C4-2B (cell line): ENCODE measurements around the gene PACC1.

Source experiments
- H3K27ac ChIP-seq: fragments of 450-650 bp; 2 replicates; pipeline ENCODE4 v1.5.1; 2017
- CTCF ChIP-seq: fragments of 450-650 bp; conservative IDR thresholded peaks from 2 replicates; pipeline ENCODE4 v1.5.1; 2017; ENCODE audit warnings: mild to moderate bottlenecking
- ZFX ChIP-seq: fragments of 450-650 bp; IDR thresholded peaks from 2 replicates; pipeline ENCODE4 v1.6.1; 2017

The PACC1 gene

DNA sequence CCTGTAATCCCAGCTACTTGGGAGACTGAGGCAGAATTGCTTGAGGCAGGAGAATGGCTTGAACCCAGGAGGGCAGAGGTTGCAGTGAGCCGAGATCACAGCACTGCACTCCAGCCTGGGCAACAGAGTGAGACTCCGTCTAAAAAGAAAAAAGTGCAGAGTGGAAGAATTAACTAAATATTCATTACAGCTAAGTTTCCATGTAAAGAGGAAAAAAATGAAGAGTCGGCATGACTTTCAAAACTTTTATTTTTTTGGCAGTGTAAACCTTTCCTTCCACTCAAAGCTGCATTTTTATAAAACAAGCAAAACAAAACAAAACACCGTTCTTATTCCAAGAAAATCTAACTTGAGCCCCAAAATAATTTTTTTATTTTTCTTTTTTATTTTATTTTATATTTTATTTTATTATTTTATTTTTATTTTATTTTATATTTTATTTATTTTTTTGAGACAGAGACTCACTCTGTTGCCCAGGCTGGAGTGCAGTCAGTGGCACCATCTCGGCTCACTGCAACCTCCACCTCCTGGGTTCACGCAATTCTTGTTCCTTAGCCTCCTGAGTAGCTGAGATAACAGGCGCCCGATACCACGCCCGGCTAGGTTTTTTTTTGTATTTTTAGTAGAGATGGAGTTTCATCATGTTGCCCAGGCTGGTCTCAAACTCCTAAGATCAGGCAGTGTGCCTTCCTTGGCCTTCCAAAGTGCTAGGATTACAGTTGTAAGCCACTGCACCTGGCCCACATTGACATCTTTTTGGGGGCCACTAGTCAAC, 62.9 kb downstream of the PACC1 start:
- TF ChIP-seq ZFX: no peak
- TF ChIP-seq CTCF: no peak
- H3K27ac ChIP-seq: no peak overlapping the region

- H3K27ac ChIP-seq: no peak overlapping the region
- no peak for TF ChIP-seq CTCF
- no peak for TF ChIP-seq ZFX
These were observed 68.1 kb downstream of the PACC1 start for GRCh38 chr1:212346601-212347000.

DNA sequence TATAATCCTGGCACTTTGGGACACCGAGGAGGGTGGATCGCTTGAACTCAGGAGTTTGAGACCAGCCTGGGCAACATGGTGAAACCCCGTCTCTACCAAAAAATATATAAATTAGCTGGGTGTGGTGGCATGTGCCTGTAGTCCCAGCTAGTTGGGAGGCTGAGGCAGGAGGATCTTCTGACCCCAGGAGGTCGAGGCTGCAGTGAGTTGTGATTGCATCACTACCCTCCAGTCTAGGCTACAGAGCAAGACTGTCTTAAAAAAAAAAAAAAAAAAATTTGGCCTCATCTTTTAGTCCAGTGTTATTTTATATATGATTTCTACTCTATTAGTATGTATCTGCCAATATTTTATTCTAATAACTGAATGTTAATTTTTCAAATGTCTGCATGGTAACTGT, 69.8 kb downstream of the PACC1 start:
- TF ChIP-seq CTCF: no peak
- TF ChIP-seq ZFX: no peak
- no peak overlapping the region for H3K27ac ChIP-seq

GRCh38 chr1:212341090-212341489, 73.6 kb downstream of the PACC1 start:
- no peak overlapping the region for H3K27ac ChIP-seq
- TF ChIP-seq CTCF: 0 out of 2 replicates have a peak, but pooled peaks have one; percentile 4
- no peak for TF ChIP-seq ZFX

- TF ChIP-seq ZFX (no peak), CTCF (no peak)
- no peak overlapping the region for H3K27ac ChIP-seq
These were observed 85.6 kb downstream of the PACC1 start for GRCh38 chr1:212329105-212329504.

DNA sequence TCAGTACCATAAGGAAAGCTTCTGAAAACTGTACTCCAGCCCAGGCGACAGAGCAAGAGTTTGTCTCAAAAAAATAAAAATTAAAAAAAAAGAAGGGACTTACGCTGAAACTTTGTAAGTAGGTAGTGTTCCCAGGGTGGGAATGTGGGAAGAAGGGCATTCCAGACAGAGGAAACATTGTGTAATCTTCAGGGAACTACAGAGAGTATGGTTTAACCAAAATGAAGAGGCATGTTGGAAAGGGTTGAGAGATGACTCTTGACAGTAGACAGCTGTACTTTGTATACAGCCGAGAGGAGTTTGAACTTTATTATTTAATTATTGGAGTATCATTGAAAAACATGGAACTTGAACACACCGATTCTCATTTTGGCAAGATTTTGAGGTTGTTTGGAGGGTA, 86.4 kb downstream of the PACC1 start:
- TF ChIP-seq CTCF (no peak), ZFX (no peak)
- H3K27ac ChIP-seq: no peak overlapping the region

- no peak overlapping the region for H3K27ac ChIP-seq
- TF ChIP-seq ZFX (no peak), CTCF (no peak)
These were observed 88.1 kb downstream of the PACC1 start for GRCh38 chr1:212326541-212326940.
